Upper lobe of left lung (tissue), 6 donors: Measurements from ENCODE around the gene RIPK4. TPM values are rescaled to one million over a fixed set of nuclear protein-coding genes. Genes with fewer than 3 reads are reported as not detected.
A peak's percentile ranks its signal among the peaks of the same experiment; 100 is the strongest.

Experiments
- ATAC-seq, 2 donors: fragments of 200-7000 bp; cut with Tn5 transposase; one replicate each; pipeline ENCODE4 v1.9.1; 2022; ENCODE audit warnings: mild to moderate bottlenecking in 2 of 2, moderate library complexity in 2 of 2; ENCODE audit not compliant: low FRiP score in 2 of 2
- DNase-seq, 2 donors: peaks; one replicate each; pipeline ENCODE4 v3.0.0-alpha.2; 2019 to 2020
- H3K27ac ChIP-seq, 4 donors: fragments of 200-600 bp; sonication (generic); one replicate each; pipeline ENCODE4 v1.5.1; 2016 to 2019
- H3K27me3 ChIP-seq, 4 donors: fragments of 200-600 bp; sonication (generic); one replicate each; pipeline ENCODE4 v1.5.1; 2017 to 2019
- H3K36me3 ChIP-seq, 4 donors: fragments of 200-600 bp; sonication (generic); one replicate each; pipeline ENCODE4 v1.5.1; 2016 to 2019
- H3K4me1 ChIP-seq, 4 donors: fragments of 200-600 bp; sonication (generic); one replicate each; pipeline ENCODE4 v1.5.1; 2018 to 2019
- H3K4me3 ChIP-seq, 4 donors: fragments of 200-600 bp; sonication (generic); one replicate each; pipeline ENCODE4 v1.5.1; 2017 to 2019; ENCODE audit warnings: mild to moderate bottlenecking in 2 of 4, moderate library complexity in 1 of 4
- H3K9me3 ChIP-seq, 4 donors: fragments of 200-600 bp; sonication (generic); one replicate each; pipeline ENCODE4 v1.5.1; 2018 to 2019
- EP300 ChIP-seq, 4 donors: sonication (generic); formaldehyde crosslinking; IDR thresholded peaks; one replicate each; pipeline ENCODE4 v1.5.1; 2017; ENCODE audit warnings: antibody characterized with exemption in 4 of 4, control low read depth in 2 of 4
- POLR2A ChIP-seq, 4 donors: fragments of 450-650 bp; IDR thresholded peaks; one replicate each; pipeline ENCODE4 v1.5.1; 2016 to 2017; ENCODE audit warnings: antibody characterized with exemption in 4 of 4, mild to moderate bottlenecking in 2 of 4
- POLR2AphosphoS5 ChIP-seq, 2 donors: sonication (generic); formaldehyde crosslinking; IDR thresholded peaks; one replicate each; pipeline ENCODE4 v1.5.1; 2017; ENCODE audit warnings: antibody characterized with exemption in 2 of 2
- WGBS, 2 donors: methylation state at CpG; one replicate each; pipeline ENCODE4 v1.1.5; 2017 to 2018; 5-methylcytosine and 5-hydroxymethylcytosine counted together
- total RNA-seq, 6 donors: library from RNA; depleted of rRNA in 4 of 6; stranded (reverse); fragments of >200 nt in 4 of 6; gene quantifications; one replicate each; pipeline versions ENCODE4 v1.1.0 to v1.2.1, GENCODE V29; 2016 to 2021
- TF ChIP-seq, protein P1 (sequence below), 6 experiments: fragments of 450-650 bp in 4 of 6; fragments of 200-600 bp in 2 of 6; sonication (generic) in 2 of 6; IDR thresholded peaks; one replicate each; pipeline ENCODE4 v1.5.1; 2016 to 2019; ENCODE audit warnings: antibody characterized with exemption in 6 of 6
- donor health status: DM: no; HTN: no; CAD: no; lungs with moderate emphysema.
- donor health status: DM: no; HTN: yes; CAD: no; lungs with severe emphysema.

RIPK4 gene
- total RNA-seq, 6 donors from 2014 or later, result 6.3 to 18.6 (median 14.9) TPM

DNA sequence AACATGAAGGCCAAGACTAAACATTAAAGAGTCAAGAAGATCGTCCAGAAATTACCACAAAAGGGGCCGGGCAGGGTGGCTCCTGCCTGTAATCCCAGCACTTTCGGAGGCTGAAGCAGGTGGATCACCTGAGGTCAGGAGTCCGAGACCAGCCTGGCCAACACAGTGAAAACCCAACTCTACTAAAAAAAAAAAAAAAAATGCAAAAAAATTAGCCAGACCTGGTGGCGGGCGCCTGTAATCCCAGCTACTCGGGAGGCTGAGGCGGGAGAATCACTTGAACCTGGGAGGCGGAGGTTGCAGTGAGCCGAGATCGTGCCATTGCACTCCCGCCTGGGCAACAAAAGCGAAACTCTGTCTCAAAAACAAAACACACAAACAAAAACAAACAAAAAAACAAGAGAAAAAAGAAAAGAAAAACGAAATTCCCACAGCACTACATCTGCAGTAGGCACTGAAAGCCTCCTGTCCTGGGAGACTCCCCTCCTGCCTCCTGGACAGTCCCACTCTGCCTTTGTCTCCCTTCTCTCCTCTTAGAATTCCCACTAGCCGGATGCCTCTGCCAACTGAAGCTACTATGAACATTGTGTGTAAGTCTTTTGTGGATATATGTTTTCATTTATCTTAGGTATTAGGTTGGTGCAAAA is 17.7 kb upstream of the RIPK4 start:
- no peak for ATAC-seq
- H3K36me3 ChIP-seq, result no peaks in the 10 kb centered on the region
- DNase-seq, result no peak
- no peak overlapping the region for H3K27ac ChIP-seq
- TF ChIP-seq POLR2A (IDR thresholded peaks at IDR 0.05) (no peak), EP300 (IDR thresholded peaks at IDR 0.05) (no peak), POLR2AphosphoS5 (IDR thresholded peaks at IDR 0.05) (no peak)
- TF ChIP-seq, protein P1, sequence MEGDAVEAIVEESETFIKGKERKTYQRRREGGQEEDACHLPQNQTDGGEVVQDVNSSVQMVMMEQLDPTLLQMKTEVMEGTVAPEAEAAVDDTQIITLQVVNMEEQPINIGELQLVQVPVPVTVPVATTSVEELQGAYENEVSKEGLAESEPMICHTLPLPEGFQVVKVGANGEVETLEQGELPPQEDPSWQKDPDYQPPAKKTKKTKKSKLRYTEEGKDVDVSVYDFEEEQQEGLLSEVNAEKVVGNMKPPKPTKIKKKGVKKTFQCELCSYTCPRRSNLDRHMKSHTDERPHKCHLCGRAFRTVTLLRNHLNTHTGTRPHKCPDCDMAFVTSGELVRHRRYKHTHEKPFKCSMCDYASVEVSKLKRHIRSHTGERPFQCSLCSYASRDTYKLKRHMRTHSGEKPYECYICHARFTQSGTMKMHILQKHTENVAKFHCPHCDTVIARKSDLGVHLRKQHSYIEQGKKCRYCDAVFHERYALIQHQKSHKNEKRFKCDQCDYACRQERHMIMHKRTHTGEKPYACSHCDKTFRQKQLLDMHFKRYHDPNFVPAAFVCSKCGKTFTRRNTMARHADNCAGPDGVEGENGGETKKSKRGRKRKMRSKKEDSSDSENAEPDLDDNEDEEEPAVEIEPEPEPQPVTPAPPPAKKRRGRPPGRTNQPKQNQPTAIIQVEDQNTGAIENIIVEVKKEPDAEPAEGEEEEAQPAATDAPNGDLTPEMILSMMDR (IDR thresholded peaks at IDR 0.05), result no peak
- WGBS, 2 donors, result 89% methylated on average over 15 of the region's 15 CpGs
- no peak overlapping the region for H3K4me3 ChIP-seq
- H3K4me1 ChIP-seq, result peaks cover 0 to 3% (median 1%) of the 10 kb centered on the region in 4 donors
- no peaks in the 10 kb centered on the region for H3K27me3 ChIP-seq
- no peaks in the 10 kb centered on the region for H3K9me3 ChIP-seq

GRCh38 chr21:41783476-41784180 is 16.8 kb upstream of the RIPK4 start:
- Histone ChIP-seq H3K9me3 (no peaks in the 10 kb centered on the region), H3K36me3 (no peaks in the 10 kb centered on the region), H3K27me3 (peaks cover 0 to 4% (median 0%) of the 10 kb centered on the region in 4 donors), H3K4me1 (peaks cover 0 to 12% (median 10%) of the 10 kb centered on the region in 4 donors), H3K4me3 (no peak overlapping the region), H3K27ac (no peak overlapping the region)
- whole genome bisulfite sequencing, 2 donors, result 49 to 53% methylated on average over 18 of the region's 18 CpGs
- TF ChIP-seq POLR2AphosphoS5 (IDR thresholded peaks at IDR 0.05) (no peak), POLR2A (IDR thresholded peaks at IDR 0.05) (no peak), EP300 (IDR thresholded peaks at IDR 0.05) (no peak)
- TF ChIP-seq, protein P1 (IDR thresholded peaks at IDR 0.05), result no peak
- DNase-seq (no peak), ATAC-seq (peak in 1 of 2 donors; percentile 71)

- WGBS, 2 donors, result 62 to 67% methylated on average over 2 of the region's 2 CpGs
- Histone ChIP-seq H3K4me1 (peaks cover 0 to 21% (median 16%) of the 10 kb centered on the region in 4 donors), H3K36me3 (no peaks in the 10 kb centered on the region), H3K27me3 (peaks cover 0 to 5% (median 2%) of the 10 kb centered on the region in 4 donors), H3K27ac (no peak overlapping the region), H3K4me3 (no peak overlapping the region), H3K9me3 (no peaks in the 10 kb centered on the region)
- ATAC-seq (no peak), DNase-seq (no peak)
- no peak for TF ChIP-seq POLR2AphosphoS5 (IDR thresholded peaks at IDR 0.05)
- TF ChIP-seq POLR2A (IDR thresholded peaks at IDR 0.05), result no peak
- no peak for TF ChIP-seq EP300 (IDR thresholded peaks at IDR 0.05)
- TF ChIP-seq, protein P1 (IDR thresholded peaks at IDR 0.05), result no peak
Observed at GRCh38 chr21:41781050-41781410, 14.2 kb upstream of the RIPK4 start.

DNA sequence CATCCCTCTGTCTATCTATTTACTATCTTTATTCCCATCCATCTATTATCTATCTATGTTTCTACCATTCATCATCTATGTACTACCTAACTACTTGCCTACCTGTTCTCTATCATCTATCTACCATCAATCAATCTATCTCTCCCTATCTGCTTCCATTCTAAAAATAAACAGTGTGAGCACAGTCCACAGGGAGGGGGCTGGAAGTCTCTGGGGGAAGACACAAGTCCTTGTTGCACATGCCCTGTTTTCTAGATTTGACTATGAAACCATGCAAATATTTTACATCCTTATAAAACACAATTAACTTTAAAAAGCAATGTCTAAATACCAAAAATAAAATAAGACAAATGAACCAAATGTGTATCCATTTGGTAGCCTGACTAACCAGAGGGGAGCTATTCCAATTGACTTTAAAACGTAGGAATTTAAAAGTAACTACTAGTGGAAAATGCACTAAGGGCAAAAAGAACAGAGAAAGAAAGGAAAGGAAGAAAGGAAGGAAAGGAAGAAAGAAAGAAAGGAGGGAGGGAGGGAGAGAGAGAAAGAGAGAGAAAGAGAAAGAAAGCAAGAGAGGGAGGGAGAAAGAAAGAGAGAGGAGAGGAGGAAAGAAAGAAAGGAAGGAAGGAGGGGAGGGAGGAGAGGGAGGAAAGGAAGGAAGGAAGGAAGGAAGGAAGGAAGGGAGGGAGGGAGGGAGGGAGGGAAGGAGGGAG is 13.6 kb upstream of the RIPK4 start:
- Histone ChIP-seq H3K27ac (no peak overlapping the region), H3K4me3 (no peak overlapping the region), H3K9me3 (no peaks in the 10 kb centered on the region), H3K36me3 (no peaks in the 10 kb centered on the region), H3K27me3 (peaks cover 0 to 5% (median 2%) of the 10 kb centered on the region in 4 donors), H3K4me1 (peaks cover 0 to 21% (median 16%) of the 10 kb centered on the region in 4 donors)
- DNase-seq, result no peak
- ATAC-seq, result no peak
- TF ChIP-seq POLR2AphosphoS5 (IDR thresholded peaks at IDR 0.05) (no peak), POLR2A (IDR thresholded peaks at IDR 0.05) (no peak), EP300 (IDR thresholded peaks at IDR 0.05) (no peak)
- TF ChIP-seq, protein P1 (IDR thresholded peaks at IDR 0.05), result no peak
- 69 to 83% methylated on average over 1 of the region's 1 CpG for WGBS, 2 donors
